ENCODE measurements around the gene ATOX1. TPM values are rescaled to one million over a fixed set of nuclear protein-coding genes. Genes with fewer than 3 reads are reported as not detected.

The ATOX1 gene
- total and polyA plus RNA-seq, 9 of the 15 experiments (the other 6 are each of a cell fraction or from before 2014, with no cell fraction given) = 59.2 to 318 (median 86.2) TPM

DNA sequence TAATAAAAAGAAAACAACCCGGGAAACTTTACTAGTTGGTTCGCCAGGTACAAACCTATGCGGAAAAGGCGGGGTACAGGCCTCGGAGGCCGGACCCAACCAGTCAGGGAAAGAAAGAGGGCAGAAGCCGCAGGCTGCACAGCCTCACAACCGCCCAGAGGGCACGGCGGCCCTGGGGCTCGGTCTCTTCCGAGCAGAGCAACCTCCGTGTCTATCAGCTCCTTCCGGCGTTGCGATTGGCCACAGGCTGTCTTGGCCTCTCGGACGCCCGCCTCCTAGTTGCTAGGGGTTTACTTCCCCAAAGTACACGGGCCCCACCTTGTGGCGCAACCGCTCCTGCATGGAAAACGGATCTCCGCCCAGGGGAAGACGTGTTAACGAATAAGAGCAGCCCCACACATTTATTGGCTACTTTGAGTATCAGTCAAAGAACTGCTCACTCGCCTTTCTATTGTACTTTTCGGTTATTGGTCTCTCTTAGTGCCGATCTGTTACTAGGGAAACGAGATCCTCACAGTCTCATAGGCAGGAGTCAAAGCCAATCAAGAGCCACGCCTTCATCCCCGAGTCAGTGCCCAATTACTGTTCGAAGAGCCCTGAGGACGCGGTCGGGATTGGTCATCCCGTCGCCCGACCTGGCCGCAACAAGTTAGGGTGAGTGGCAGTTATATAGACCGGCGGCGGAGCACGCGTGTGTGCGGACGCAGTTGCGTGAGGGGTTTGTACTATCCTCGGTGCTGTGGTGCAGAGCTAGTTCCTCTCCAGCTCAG is 13.0 kb upstream of the ATOX1 start, which contains the start of gene G3BP1 (continued):
- TF ChIP-seq, protein P1, sequence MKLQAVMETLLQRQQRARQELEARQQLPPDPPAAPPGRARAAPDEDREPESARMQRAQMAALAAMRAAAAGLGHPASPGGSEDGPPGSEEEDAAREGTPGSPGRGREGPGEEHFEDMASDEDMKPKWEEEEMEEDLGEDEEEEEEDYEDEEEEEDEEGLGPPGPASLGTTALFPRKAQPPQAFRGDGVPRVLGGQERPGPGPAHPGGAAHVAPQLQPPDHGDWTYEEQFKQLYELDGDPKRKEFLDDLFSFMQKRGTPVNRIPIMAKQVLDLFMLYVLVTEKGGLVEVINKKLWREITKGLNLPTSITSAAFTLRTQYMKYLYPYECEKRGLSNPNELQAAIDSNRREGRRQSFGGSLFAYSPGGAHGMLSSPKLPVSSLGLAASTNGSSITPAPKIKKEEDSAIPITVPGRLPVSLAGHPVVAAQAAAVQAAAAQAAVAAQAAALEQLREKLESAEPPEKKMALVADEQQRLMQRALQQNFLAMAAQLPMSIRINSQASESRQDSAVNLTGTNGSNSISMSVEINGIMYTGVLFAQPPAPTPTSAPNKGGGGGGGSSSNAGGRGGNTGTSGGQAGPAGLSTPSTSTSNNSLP (IDR thresholded peaks at IDR 0.05; ENCODE audit: borderline replicate concordance, low read depth, low read length) = no peak; the same call in 1 of the 2 replicates
- peak; percentile 98 for TF ChIP-seq FOS (IDR thresholded peaks at IDR 0.05; ENCODE audit: extremely low read depth, insufficient read length)
- TF ChIP-seq FOXK2 (conservative IDR thresholded peaks at IDR 0.05 in 1 of 2, IDR thresholded peaks at IDR 0.05 in 1 of 2; ENCODE audit: low read depth in 2 of 2) = peak; percentile 83 to 85
- TF ChIP-seq, protein P2, sequence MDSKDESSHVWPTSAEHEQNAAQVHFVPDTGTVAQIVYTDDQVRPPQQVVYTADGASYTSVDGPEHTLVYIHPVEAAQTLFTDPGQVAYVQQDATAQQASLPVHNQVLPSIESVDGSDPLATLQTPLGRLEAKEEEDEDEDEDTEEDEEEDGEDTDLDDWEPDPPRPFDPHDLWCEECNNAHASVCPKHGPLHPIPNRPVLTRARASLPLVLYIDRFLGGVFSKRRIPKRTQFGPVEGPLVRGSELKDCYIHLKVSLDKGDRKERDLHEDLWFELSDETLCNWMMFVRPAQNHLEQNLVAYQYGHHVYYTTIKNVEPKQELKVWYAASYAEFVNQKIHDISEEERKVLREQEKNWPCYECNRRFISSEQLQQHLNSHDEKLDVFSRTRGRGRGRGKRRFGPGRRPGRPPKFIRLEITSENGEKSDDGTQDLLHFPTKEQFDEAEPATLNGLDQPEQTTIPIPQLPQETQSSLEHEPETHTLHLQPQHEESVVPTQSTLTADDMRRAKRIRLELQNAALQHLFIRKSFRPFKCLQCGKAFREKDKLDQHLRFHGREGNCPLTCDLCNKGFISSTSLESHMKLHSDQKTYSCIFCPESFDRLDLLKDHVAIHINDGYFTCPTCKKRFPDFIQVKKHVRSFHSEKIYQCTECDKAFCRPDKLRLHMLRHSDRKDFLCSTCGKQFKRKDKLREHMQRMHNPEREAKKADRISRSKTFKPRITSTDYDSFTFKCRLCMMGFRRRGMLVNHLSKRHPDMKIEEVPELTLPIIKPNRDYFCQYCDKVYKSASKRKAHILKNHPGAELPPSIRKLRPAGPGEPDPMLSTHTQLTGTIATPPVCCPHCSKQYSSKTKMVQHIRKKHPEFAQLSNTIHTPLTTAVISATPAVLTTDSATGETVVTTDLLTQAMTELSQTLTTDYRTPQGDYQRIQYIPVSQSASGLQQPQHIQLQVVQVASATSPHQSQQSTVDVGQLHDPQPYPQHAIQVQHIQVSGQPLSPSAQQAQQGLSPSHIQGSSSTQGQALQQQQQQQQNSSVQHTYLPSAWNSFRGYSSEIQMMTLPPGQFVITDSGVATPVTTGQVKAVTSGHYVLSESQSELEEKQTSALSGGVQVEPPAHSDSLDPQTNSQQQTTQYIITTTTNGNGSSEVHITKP (IDR thresholded peaks at IDR 0.05; ENCODE audit: partially characterized antibody) = peak; percentile 29
- TF ChIP-seq EGR1 (conservative IDR thresholded peaks at IDR 0.05) = no peak; the same call in 1 of the 2 replicates
- TF ChIP-seq E2F3 (CRISPR knock-in tag; IDR thresholded peaks at IDR 0.05) = 0 out of 2 replicates have a peak, but pooled peaks have one; percentile 1
- TF ChIP-seq BACH1 (tag; IDR thresholded peaks at IDR 0.05) = 0 out of 2 replicates have a peak, but pooled peaks have one; percentile 16
- TF ChIP-seq, protein P3, sequence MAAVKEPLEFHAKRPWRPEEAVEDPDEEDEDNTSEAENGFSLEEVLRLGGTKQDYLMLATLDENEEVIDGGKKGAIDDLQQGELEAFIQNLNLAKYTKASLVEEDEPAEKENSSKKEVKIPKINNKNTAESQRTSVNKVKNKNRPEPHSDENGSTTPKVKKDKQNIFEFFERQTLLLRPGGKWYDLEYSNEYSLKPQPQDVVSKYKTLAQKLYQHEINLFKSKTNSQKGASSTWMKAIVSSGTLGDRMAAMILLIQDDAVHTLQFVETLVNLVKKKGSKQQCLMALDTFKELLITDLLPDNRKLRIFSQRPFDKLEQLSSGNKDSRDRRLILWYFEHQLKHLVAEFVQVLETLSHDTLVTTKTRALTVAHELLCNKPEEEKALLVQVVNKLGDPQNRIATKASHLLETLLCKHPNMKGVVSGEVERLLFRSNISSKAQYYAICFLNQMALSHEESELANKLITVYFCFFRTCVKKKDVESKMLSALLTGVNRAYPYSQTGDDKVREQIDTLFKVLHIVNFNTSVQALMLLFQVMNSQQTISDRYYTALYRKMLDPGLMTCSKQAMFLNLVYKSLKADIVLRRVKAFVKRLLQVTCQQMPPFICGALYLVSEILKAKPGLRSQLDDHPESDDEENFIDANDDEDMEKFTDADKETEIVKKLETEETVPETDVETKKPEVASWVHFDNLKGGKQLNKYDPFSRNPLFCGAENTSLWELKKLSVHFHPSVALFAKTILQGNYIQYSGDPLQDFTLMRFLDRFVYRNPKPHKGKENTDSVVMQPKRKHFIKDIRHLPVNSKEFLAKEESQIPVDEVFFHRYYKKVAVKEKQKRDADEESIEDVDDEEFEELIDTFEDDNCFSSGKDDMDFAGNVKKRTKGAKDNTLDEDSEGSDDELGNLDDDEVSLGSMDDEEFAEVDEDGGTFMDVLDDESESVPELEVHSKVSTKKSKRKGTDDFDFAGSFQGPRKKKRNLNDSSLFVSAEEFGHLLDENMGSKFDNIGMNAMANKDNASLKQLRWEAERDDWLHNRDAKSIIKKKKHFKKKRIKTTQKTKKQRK (IDR thresholded peaks at IDR 0.05; ENCODE audit: borderline replicate concordance, low read depth, low read length) = peak; percentile 94
- TF ChIP-seq ZNF76 (CRISPR knock-in tag; IDR thresholded peaks at IDR 0.05; ENCODE audit: borderline replicate concordance) = no peak
- peak; percentile 11; the same call in 1 of the 2 replicates for TF ChIP-seq MYNN (IDR thresholded peaks at IDR 0.05)
- no peak for TF ChIP-seq MYNN (CRISPR knock-in tag; IDR thresholded peaks at IDR 0.05)
- peak; percentile 64; the same call in 1 of the 2 replicates for TF ChIP-seq SMARCA4 (IDR thresholded peaks at IDR 0.05)
- no peak for TF ChIP-seq U2AF2 (optimal IDR thresholded peaks at IDR 0.05; ENCODE audit: low read depth, low read length)
- TF ChIP-seq, protein P4, sequence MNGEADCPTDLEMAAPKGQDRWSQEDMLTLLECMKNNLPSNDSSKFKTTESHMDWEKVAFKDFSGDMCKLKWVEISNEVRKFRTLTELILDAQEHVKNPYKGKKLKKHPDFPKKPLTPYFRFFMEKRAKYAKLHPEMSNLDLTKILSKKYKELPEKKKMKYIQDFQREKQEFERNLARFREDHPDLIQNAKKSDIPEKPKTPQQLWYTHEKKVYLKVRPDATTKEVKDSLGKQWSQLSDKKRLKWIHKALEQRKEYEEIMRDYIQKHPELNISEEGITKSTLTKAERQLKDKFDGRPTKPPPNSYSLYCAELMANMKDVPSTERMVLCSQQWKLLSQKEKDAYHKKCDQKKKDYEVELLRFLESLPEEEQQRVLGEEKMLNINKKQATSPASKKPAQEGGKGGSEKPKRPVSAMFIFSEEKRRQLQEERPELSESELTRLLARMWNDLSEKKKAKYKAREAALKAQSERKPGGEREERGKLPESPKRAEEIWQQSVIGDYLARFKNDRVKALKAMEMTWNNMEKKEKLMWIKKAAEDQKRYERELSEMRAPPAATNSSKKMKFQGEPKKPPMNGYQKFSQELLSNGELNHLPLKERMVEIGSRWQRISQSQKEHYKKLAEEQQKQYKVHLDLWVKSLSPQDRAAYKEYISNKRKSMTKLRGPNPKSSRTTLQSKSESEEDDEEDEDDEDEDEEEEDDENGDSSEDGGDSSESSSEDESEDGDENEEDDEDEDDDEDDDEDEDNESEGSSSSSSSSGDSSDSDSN (IDR thresholded peaks at IDR 0.05; ENCODE audit: borderline replicate concordance in 1 of 2, low read depth in 2 of 2, low read length in 2 of 2) = peak in 1 of 2 experiments; percentile 48; a peak in 1 of 4 replicates
- TF ChIP-seq RBBP5 (IDR thresholded peaks at IDR 0.05; ENCODE audit: borderline replicate concordance, insufficient read depth, low read length, poor library complexity, severe bottlenecking) = peak; percentile 41
